Lung (tissue), 12 donors: ENCODE measurements around the gene MRAP2. TPM values are rescaled to one million over a fixed set of nuclear protein-coding genes. Genes with fewer than 3 reads are reported as not detected.
"Not testable (repeated sequence)": the region's sequence is repeated elsewhere in the genome, so short reads cannot be mapped to it uniquely, and the experiment has no call there.

ENCODE experiments used
- ATAC-seq: fragments of 200-7000 bp; cut with Tn5 transposase; one replicate; pipeline ENCODE4 v1.9.1; 2020; ENCODE audit warnings: moderate number of reproducible peaks; ENCODE audit not compliant: insufficient read depth, low FRiP score
- DNase-seq, 3 donors: peaks; one replicate each; pipeline ENCODE4 v3.0.0-alpha.2; 2013 to 2017
- H3K27ac ChIP-seq, 2 donors: one replicate each; pipeline ENCODE4 v1.5.1; 2013; ENCODE audit warnings: mild to moderate bottlenecking in 2 of 2, moderate library complexity in 2 of 2, control low read depth in 1 of 2, inconsistent platforms in 1 of 2, low read depth in 1 of 2, low read length in 1 of 2
- H3K27me3 ChIP-seq, 3 donors: one replicate each; pipeline ENCODE4 v1.5.1; 2013; ENCODE audit warnings: low read length in 2 of 3; ENCODE audit not compliant: control insufficient read depth in 3 of 3, insufficient read depth in 3 of 3
- H3K36me3 ChIP-seq, 4 donors: one replicate each; pipeline ENCODE4 v1.5.1; 2013; ENCODE audit warnings: low read length in 4 of 4, mild to moderate bottlenecking in 1 of 4, moderate library complexity in 1 of 4; ENCODE audit not compliant: control insufficient read depth in 4 of 4, insufficient read depth in 4 of 4
- H3K4me1 ChIP-seq, 5 donors: one replicate each; pipeline ENCODE4 v1.5.1; 2013; ENCODE audit warnings: low read length in 5 of 5, mild to moderate bottlenecking in 2 of 5, moderate library complexity in 1 of 5; ENCODE audit not compliant: control insufficient read depth in 5 of 5, insufficient read depth in 5 of 5
- H3K4me3 ChIP-seq: one replicate; pipeline ENCODE4 v1.5.1; 2013; ENCODE audit warnings: mild to moderate bottlenecking, control low read depth, moderate library complexity
- H3K9ac ChIP-seq, 2 donors: one replicate each; pipeline ENCODE4 v1.5.1; 2013; ENCODE audit warnings: low read length in 2 of 2, control low read depth in 1 of 2; ENCODE audit not compliant: insufficient read depth in 1 of 2
- H3K9me3 ChIP-seq, 4 donors: one replicate each; pipeline ENCODE4 v1.5.1; 2013; ENCODE audit warnings: low read length in 3 of 4, mild to moderate bottlenecking in 1 of 4, moderate library complexity in 1 of 4; ENCODE audit not compliant: control insufficient read depth in 4 of 4, insufficient read depth in 3 of 4
- CTCF ChIP-seq: IDR thresholded peaks from 2 replicates; pipeline ENCODE4 v1.5.1; 2012; ENCODE audit warnings: mild to moderate bottlenecking; ENCODE audit errors: control extremely low read depth, extremely low read depth
- WGBS, 2 donors: extraction: QIAGEN DNeasy Blood & Tissue Kit; methylation state at CpG; one replicate each; pipeline ENCODE4 v1.1.7; 2013; 5-methylcytosine and 5-hydroxymethylcytosine counted together
- polyA plus RNA-seq, 2 donors: library from polyadenylated mRNA; stranded (reverse); fragments of 200-250 nt; gene quantifications; one replicate each; pipeline ENCODE4 v1.2.1, GENCODE V29; 2013
- total RNA-seq, 2 donors: library from RNA; depleted of rRNA in 1 of 2; stranded (reverse); fragments of >200 nt in 1 of 2; gene quantifications; one replicate each; pipeline ENCODE4 v1.2.1, GENCODE V29; 2014 to 2021
- donor health status: control.
- donor health status: control.
- donor health status: Bipolar disorder and iron deficiency.
- donor health status: healthy.
- donor health status: DM: yes; HTN: yes; CAD: no.

Gene MRAP2
- total and polyA plus RNA-seq, 4 donors = 0.34 to 4.2 (median 1.3) TPM

GRCh38 chr6:84028350-84028749, 5.2 kb upstream of the MRAP2 start:
- H3K36me3 ChIP-seq = no peaks in the 10 kb centered on the region
- no peak for TF ChIP-seq CTCF
- no peak overlapping the region for H3K27ac ChIP-seq
- peaks cover 0 to 4% (median 0%) of the 10 kb centered on the region in 4 donors for H3K9me3 ChIP-seq
- H3K4me3 ChIP-seq = no peak overlapping the region
- no peak for DNase-seq
- 77 to 90% methylated on average over 1 of the region's 1 CpG for WGBS, 2 donors
- no peak for ATAC-seq
- H3K9ac ChIP-seq = no peak overlapping the region
- H3K27me3 ChIP-seq = peaks cover 0 to 7% (median 0%) of the 10 kb centered on the region in 3 donors
- H3K4me1 ChIP-seq = peaks cover 0 to 2% (median 0%) of the 10 kb centered on the region in 5 donors

- H3K36me3 ChIP-seq, H3K27ac ChIP-seq, H3K9ac ChIP-seq, ATAC-seq, H3K9me3 ChIP-seq, H3K4me1 ChIP-seq, DNase-seq, H3K4me3 ChIP-seq: not testable (repeated sequence)
- 94 to 97% methylated on average over 3 of the region's 3 CpGs for WGBS, 2 donors
- H3K27me3 ChIP-seq = peaks cover 0 to 20% (median 12%) of the 10 kb centered on the region in 3 donors
Measured at GRCh38 chr6:84032000-84032399, 1.6 kb upstream of the MRAP2 start.

GRCh38 chr6:84035484-84035883, 1.9 kb downstream of the MRAP2 start:
- no peak for TF ChIP-seq CTCF
- Histone ChIP-seq H3K36me3 (no peaks in the 10 kb centered on the region), H3K4me3 (no peak overlapping the region), H3K4me1 (peaks cover 0 to 4% (median 2%) of the 10 kb centered on the region in 5 donors), H3K27ac (no peak overlapping the region), H3K9ac (no peak overlapping the region), H3K27me3 (peaks cover 0 to 20% (median 12%) of the 10 kb centered on the region in 3 donors), H3K9me3 (peaks cover 0 to 1% (median 0%) of the 10 kb centered on the region in 4 donors)
- WGBS, 2 donors = 90 to 98% methylated on average over 6 of the region's 6 CpGs
- ATAC-seq (no peak), DNase-seq (no peak)

GRCh38 chr6:84037425-84038089, 4.0 kb downstream of the MRAP2 start:
- 94 to 97% methylated on average over 22 to 24 of the region's 24 CpGs for WGBS, 2 donors
- TF ChIP-seq CTCF = no peak

More at GRCh38 chr6:84037425-84038089, 4.0 kb downstream of the MRAP2 start:
- H3K27me3 ChIP-seq = peaks cover 0 to 18% (median 12%) of the 10 kb centered on the region in 3 donors
- peaks cover 0 to 4% (median 2%) of the 10 kb centered on the region in 5 donors for H3K4me1 ChIP-seq
- H3K36me3 ChIP-seq = no peaks in the 10 kb centered on the region
- H3K27ac ChIP-seq = no peak overlapping the region
- no peak overlapping the region for H3K9ac ChIP-seq
- no peak overlapping the region for H3K4me3 ChIP-seq
- ATAC-seq (no peak), DNase-seq (no peak)
- H3K9me3 ChIP-seq = peaks cover 0 to 1% (median 0%) of the 10 kb centered on the region in 4 donors
